SU-DHL-6 (cell line): ENCODE measurements around the gene RNU6-1.

ENCODE experiments used
- H2AFZ ChIP-seq: fragments of 200-600 bp; sonication (generic); 2 replicates; pipeline ENCODE4 v1.6.1; 2014; ENCODE audit warnings: low read depth, mild to moderate bottlenecking, moderate library complexity, mixed read lengths, antibody characterized with exemption, low read length; ENCODE audit not compliant: severe bottlenecking
- H3F3A ChIP-seq: fragments of 200-600 bp; shearing (Covaris generic); 2 replicates; pipeline ENCODE4 v1.6.0; 2016; ENCODE audit warnings: antibody characterized with exemption, mild to moderate bottlenecking; ENCODE audit not compliant: insufficient read depth
- H3K27ac ChIP-seq: fragments of 200-600 bp; sonication (generic); 2 replicates; pipeline ENCODE4 v1.5.1; 2016; ENCODE audit warnings: low read depth, mild to moderate bottlenecking, low read length, moderate library complexity, mixed read lengths
- H3K27me3 ChIP-seq: fragments of 200-600 bp; sonication (generic), shearing (Covaris generic); 2 replicates; pipeline ENCODE4 v1.6.0; 2014; ENCODE audit warnings: mild to moderate bottlenecking, low read length
- H3K36me3 ChIP-seq: fragments of 200-600 bp; sonication (generic); 2 replicates; pipeline ENCODE4 v1.6.1; 2014; ENCODE audit warnings: mild to moderate bottlenecking, low read length, mixed read lengths
- H3K4me2 ChIP-seq: fragments of 300-600, 200-600 bp; shearing (Covaris generic), sonication (generic); 2 replicates; pipeline ENCODE4 v1.6.0; 2014; ENCODE audit warnings: low read length, low read depth, mild to moderate bottlenecking; ENCODE audit not compliant: poor library complexity, severe bottlenecking
- H3K4me3 ChIP-seq: fragments of 200-600 bp; sonication (generic); 2 replicates; pipeline ENCODE4 v1.5.1; 2014; ENCODE audit warnings: antibody characterized with exemption, low read length, mild to moderate bottlenecking, mixed read lengths; ENCODE audit not compliant: insufficient read depth, poor library complexity, severe bottlenecking
- H3K79me2 ChIP-seq: fragments of 200-600 bp; sonication (generic); 2 replicates; pipeline ENCODE4 v1.6.1; 2014; ENCODE audit warnings: mild to moderate bottlenecking, low read length, moderate library complexity; ENCODE audit not compliant: insufficient read depth
- H3K9ac ChIP-seq: fragments of 200-600 bp; sonication (generic); 2 replicates; pipeline ENCODE4 v1.7.0; 2014; ENCODE audit warnings: mild to moderate bottlenecking, low read length
- H3K9me2 ChIP-seq: fragments of 200-600 bp; sonication (generic); replicated peaks from 2 replicates; pipeline ENCODE4 v1.6.1; 2014; ENCODE audit warnings: low read length; ENCODE audit not compliant: insufficient read depth
- H3K9me3 ChIP-seq: fragments of 200-600 bp; sonication (generic); 2 replicates; pipeline ENCODE4 v1.6.1; 2014; ENCODE audit warnings: low read length, mixed read lengths; ENCODE audit not compliant: insufficient read depth
- H4K20me1 ChIP-seq: fragments of 200-600 bp; sonication (generic); 2 replicates; pipeline ENCODE4 v1.6.1; 2014; ENCODE audit warnings: low read depth, mild to moderate bottlenecking, antibody characterized with exemption, low read length, moderate library complexity, mixed read lengths
- CTCF ChIP-seq: fragments of 200-600 bp; sonication (generic); IDR thresholded peaks from one replicate; pipeline ENCODE4 v1.5.1; 2017; ENCODE audit warnings: antibody characterized with exemption, mild to moderate bottlenecking, low read length, moderate library complexity; ENCODE audit not compliant: insufficient read depth, poor library complexity, severe bottlenecking
- EZH2phosphoT487 ChIP-seq: fragments of 200-600 bp; sonication (generic), shearing (Covaris generic); conservative IDR thresholded peaks from 2 replicates; pipeline ENCODE4 v1.6.1; 2018; ENCODE audit warnings: mild to moderate bottlenecking, antibody characterized with exemption, low read length, moderate library complexity, mixed read lengths

RNU6-1 gene

GRCh38 chr15:67836955-67837354 lies 2.9 kb downstream of the RNU6-1 start:
- Histone ChIP-seq H3K27ac (no peak overlapping the region), H3K27me3 (no peaks in the 10 kb centered on the region), H3K9me3 (no peaks in the 10 kb centered on the region), H3K9me2 (no peaks in the 10 kb centered on the region), H4K20me1 (no peaks in the 10 kb centered on the region), H3K9ac (no peak overlapping the region), H3F3A (no peaks in the 10 kb centered on the region), H3K4me2 (no peak overlapping the region), H2AFZ (no peak overlapping the region), H3K36me3 (no peaks in the 10 kb centered on the region), H3K4me3 (no peak overlapping the region), H3K79me2 (no peaks in the 10 kb centered on the region)
- TF ChIP-seq EZH2phosphoT487 (no peak), CTCF (no peak)

- Histone ChIP-seq H3K79me2 (no peaks in the 10 kb centered on the region), H4K20me1 (no peaks in the 10 kb centered on the region), H3K4me3 (peak overlapping the region; percentile 41), H3K4me2 (peak overlapping the region; percentile 63), H3K36me3 (no peaks in the 10 kb centered on the region), H3F3A (no peaks in the 10 kb centered on the region), H3K27ac (no peak overlapping the region), H3K9ac (peak overlapping the region; percentile 31), H3K27me3 (no peaks in the 10 kb centered on the region), H2AFZ (peak overlapping the region; percentile 87), H3K9me3 (no peaks in the 10 kb centered on the region), H3K9me2 (no peaks in the 10 kb centered on the region)
- peak; percentile 89 for TF ChIP-seq CTCF
- no peak for TF ChIP-seq EZH2phosphoT487
Observed at GRCh38 chr15:67836477-67836876, 3.4 kb downstream of the RNU6-1 start.

GRCh38 chr15:67836134-67836455 lies 3.8 kb downstream of the RNU6-1 start:
- Histone ChIP-seq H3K4me3 (peak overlapping the region; percentile 41), H3K36me3 (no peaks in the 10 kb centered on the region), H3K27ac (no peak overlapping the region), H3K9ac (peak overlapping the region; percentile 31), H3K4me2 (peak overlapping the region; percentile 63), H3F3A (no peaks in the 10 kb centered on the region), H3K9me3 (no peaks in the 10 kb centered on the region), H3K79me2 (no peaks in the 10 kb centered on the region), H3K9me2 (no peaks in the 10 kb centered on the region), H2AFZ (peak overlapping the region; percentile 87), H4K20me1 (no peaks in the 10 kb centered on the region), H3K27me3 (no peaks in the 10 kb centered on the region)
- TF ChIP-seq CTCF = no peak
- TF ChIP-seq EZH2phosphoT487 = no peak
